Choroid plexus epithelial cell (primary cell): ENCODE measurements around the gene RAET1L.

Experiments used
- DNase-seq: peaks from one replicate; pipeline ENCODE4 v3.0.0-alpha.2; 2010; ENCODE audit warnings: low read depth
- H3K4me3 ChIP-seq: 2 replicates; pipeline ENCODE4 v1.5.1; 2011; ENCODE audit warnings: low read depth, mild to moderate bottlenecking, control low read depth, low read length, moderate library complexity
- TF ChIP-seq, protein P1 (sequence below): conservative IDR thresholded peaks from 2 replicates; pipeline ENCODE4 v1.5.1; 2011; ENCODE audit warnings: low read depth, mild to moderate bottlenecking, control low read depth, inconsistent platforms, low read length, moderate library complexity

RAET1L gene

DNA sequence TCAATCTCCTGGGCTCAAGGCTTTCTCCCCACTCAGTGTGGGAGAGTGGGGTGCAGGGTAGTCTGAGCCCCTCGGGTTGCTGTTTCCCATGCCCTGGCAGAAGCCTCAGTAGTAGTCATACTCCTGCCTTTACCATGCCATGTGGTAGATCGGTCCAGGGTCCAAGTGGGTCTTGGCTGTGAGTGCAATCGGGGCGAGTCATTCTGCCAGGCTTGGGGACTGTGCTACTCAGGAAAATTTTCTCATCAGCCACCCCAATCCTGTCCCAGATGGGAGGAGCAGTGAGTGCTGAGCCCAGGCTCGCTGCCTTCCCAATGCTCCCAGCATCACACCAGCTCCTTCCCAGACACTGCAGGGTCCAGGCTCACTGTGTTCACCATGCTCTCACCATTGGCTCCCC lies 10.7 kb upstream of the RAET1L start:
- no peak overlapping the region for H3K4me3 ChIP-seq
- DNase-seq: no peak
- TF ChIP-seq, protein P1, sequence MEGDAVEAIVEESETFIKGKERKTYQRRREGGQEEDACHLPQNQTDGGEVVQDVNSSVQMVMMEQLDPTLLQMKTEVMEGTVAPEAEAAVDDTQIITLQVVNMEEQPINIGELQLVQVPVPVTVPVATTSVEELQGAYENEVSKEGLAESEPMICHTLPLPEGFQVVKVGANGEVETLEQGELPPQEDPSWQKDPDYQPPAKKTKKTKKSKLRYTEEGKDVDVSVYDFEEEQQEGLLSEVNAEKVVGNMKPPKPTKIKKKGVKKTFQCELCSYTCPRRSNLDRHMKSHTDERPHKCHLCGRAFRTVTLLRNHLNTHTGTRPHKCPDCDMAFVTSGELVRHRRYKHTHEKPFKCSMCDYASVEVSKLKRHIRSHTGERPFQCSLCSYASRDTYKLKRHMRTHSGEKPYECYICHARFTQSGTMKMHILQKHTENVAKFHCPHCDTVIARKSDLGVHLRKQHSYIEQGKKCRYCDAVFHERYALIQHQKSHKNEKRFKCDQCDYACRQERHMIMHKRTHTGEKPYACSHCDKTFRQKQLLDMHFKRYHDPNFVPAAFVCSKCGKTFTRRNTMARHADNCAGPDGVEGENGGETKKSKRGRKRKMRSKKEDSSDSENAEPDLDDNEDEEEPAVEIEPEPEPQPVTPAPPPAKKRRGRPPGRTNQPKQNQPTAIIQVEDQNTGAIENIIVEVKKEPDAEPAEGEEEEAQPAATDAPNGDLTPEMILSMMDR: no peak

DNA sequence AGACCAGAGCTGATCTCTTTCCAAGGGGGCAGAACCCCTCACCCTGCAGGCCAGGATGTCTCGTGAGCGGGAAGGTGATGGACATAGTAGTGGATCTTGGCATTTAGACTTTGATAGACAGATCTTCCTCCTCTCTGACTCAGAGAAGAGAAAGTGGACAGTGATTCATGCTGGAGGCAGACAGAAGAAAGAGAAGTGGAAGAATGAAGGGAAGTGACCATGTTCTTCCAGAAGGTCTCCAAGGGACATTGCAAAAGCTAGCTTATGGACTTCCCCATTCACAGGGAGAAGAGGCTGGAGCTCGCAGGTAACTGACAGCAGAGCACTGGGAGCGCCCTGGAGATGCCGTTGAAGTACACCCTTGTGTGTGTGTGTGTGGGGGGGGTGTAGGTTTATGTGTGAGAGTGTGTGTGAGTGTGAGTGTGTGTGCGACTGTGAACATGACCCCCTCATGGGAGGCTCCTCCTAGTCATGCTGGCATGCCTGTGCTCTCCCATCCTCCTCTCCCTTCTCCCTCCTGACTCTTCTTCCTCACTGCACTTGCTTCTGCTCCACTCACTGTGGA lies 8.0 kb upstream of the RAET1L start:
- TF ChIP-seq, protein P1: no peak
- DNase-seq: no peak
- H3K4me3 ChIP-seq: no peak overlapping the region

DNA sequence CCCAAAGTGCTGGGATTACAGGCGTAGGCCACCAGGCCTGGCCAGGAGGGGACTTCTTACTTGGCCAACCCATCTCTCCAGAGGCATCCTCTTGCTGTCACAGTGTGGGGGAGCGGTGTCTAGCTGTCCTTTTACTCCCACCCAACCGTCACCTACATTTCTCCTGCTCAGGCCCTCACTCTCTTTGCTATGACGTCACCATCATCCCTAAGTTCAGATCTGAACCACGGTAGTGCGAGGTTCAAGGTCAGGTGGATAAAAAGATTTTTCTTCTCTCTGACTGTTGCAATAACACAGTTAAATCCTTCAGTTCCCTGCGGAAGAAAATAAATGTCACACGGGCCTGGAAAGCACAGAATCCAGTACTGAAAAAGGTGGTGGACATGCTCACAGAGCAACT lies 7.3 kb upstream of the RAET1L start:
- DNase-seq: no peak
- TF ChIP-seq, protein P1: no peak
- no peak overlapping the region for H3K4me3 ChIP-seq

DNA sequence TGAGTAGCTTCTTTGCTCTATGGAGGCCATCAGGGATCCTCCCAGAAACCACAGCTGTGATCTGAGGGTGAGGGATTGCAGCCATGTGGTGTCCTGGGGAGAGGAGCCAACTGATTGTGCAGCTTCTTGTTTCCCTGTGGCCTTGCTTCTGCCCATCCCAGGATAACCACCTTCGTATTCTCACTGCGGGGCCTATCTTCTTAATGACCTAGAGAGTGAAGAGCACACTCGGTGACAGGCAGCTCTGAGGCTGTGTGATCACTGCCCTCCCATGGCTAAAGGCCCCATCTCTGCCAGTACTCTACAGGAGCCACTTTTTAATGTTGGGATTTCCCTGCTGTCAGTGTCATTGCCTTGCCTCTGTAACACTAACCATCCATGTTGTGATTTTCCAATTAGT lies 5.3 kb upstream of the RAET1L start:
- TF ChIP-seq, protein P1: no peak

DNA sequence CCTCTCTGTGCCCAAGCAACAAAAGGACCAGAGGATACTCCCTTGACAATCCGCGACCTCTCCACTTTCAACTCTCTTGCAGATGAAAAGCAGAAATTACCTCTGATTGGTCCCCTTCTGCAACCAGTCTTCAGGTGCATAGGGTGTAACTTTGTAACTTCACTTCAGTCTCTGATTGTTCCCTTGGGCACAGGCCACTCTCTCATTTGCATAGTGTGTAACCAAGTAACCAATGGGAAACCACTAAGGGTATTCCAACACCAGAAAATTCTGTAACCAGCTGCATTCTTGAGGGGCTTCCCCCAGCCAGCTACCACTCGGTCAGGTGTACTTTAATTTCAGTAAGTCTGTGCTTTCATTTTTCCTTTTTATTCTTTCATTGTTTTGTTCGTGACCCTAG lies 4.4 kb upstream of the RAET1L start:
- H3K4me3 ChIP-seq: no peak overlapping the region
- no peak for DNase-seq
- TF ChIP-seq, protein P1: no peak

More for the DNA sequence above, 5.3 kb upstream of the RAET1L start:
- no peak for DNase-seq
- no peak overlapping the region for H3K4me3 ChIP-seq

DNA sequence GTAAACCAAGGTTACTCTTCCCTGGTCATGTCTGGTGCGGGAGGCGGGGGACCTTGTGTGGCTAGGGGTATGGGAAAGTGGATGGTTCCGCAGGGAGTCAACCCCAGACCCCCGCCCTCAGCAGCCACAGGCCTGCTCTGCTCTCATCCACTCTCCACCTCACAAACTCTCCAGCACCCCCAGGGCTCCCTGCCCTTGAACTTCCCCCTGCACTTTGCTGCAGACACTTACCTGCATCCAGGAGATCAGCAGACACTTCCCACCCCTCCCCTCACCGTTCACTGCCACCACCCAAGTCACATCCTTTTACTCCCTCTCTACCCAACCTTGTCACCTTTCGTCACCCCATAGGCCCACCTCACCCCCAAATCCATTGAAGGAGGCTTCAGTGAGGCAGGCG lies 3.9 kb upstream of the RAET1L start:
- DNase-seq: no peak
- TF ChIP-seq, protein P1: no peak
- H3K4me3 ChIP-seq: no peak overlapping the region

DNA sequence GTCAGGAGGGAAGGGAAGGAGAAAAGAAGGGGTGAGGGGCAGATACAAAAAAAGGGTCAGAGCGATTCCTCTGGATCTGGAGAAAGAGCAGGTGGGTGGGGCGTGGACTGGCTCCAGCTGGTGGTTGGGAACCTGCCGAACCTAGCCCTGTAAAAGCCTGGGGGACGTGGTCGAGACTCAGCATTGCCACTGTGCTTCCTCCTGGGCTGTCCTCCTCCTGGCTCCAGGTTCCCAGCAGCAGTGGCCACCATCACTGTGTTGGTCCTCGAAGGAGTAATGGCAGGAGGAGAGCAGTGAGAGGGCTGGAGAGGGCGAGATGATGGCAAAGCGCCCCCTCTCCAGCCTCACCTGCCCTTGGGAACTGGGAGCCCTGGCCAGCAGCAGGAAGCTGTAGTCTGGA lies 3.5 kb upstream of the RAET1L start:
- TF ChIP-seq, protein P1: no peak
- no peak overlapping the region for H3K4me3 ChIP-seq
- DNase-seq: no peak
